ENCODE results near the gene DENND1B. TPM values are rescaled to one million over a fixed set of nuclear protein-coding genes. Genes with fewer than 3 reads are reported as not detected.
A peak's percentile ranks its signal among the peaks of the same experiment; 100 is the strongest.

DENND1B gene
- total RNA-seq, 1 donor from 2014 or later = 10.2 TPM

DNA sequence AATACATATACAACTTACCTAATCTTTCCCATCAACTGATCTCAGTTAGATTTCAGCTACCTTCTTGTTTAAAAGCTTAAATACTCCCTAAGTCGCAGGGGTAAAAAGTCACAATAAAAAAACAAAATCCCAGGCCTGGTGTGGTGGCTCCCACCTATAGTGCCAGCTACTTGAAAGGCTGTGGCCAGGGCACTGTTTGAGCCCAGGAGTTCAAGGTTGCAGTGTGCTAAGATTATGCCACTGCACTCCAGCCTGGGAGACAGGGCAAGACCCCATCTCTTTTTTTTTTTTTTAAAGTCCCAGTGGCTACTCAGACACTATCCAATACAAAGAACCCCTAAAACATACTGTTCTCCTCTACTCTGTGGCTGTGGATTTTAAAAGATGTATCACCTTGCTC, 228.3 kb downstream of the DENND1B start:
- no peaks in the 10 kb centered on the region for H3K9me3 Mint-ChIP-seq (ENCODE audit: unreplicated experiment)
- H3K27me3 Mint-ChIP-seq (ENCODE audit: unreplicated experiment) = no peaks in the 10 kb centered on the region
- TF ChIP-seq, protein P1, sequence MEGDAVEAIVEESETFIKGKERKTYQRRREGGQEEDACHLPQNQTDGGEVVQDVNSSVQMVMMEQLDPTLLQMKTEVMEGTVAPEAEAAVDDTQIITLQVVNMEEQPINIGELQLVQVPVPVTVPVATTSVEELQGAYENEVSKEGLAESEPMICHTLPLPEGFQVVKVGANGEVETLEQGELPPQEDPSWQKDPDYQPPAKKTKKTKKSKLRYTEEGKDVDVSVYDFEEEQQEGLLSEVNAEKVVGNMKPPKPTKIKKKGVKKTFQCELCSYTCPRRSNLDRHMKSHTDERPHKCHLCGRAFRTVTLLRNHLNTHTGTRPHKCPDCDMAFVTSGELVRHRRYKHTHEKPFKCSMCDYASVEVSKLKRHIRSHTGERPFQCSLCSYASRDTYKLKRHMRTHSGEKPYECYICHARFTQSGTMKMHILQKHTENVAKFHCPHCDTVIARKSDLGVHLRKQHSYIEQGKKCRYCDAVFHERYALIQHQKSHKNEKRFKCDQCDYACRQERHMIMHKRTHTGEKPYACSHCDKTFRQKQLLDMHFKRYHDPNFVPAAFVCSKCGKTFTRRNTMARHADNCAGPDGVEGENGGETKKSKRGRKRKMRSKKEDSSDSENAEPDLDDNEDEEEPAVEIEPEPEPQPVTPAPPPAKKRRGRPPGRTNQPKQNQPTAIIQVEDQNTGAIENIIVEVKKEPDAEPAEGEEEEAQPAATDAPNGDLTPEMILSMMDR (IDR thresholded peaks at IDR 0.05) = no peak
- no peak overlapping the region for H3K27ac Mint-ChIP-seq (ENCODE audit: unreplicated experiment)
- no peaks in the 10 kb centered on the region for H3K4me1 Mint-ChIP-seq (ENCODE audit: unreplicated experiment)
- no peak overlapping the region for H3K4me3 Mint-ChIP-seq (ENCODE audit: unreplicated experiment)
- H3K36me3 Mint-ChIP-seq (ENCODE audit: unreplicated experiment) = peaks cover 5% of the 10 kb centered on the region
- DNase-seq (ENCODE audit: extremely low spot score, unreplicated experiment) = no peak

DNA sequence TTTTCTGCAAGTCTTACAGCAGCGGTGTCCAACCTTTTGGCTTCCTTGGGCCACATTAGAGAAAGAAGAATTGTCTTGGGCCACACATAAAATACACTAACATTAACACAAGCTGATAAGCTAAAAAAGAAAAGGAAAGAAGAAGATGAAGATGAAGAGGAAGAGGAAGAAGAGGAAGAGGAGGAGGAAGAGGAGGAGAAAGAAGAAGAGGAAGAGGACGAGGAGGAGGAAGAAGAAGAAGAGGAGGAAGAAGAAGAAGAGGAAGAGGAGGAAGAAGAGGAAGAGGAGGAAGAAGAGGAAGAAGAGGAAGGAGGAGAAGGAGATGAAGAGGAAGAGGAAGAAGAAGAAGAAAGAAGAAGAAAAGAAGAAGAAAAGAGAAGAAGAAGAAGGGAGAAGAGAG, 230.7 kb downstream of the DENND1B start:
- Mint-ChIP-seq H3K9me3 (ENCODE audit: unreplicated experiment) (no peaks in the 10 kb centered on the region), H3K27ac (ENCODE audit: unreplicated experiment) (no peak overlapping the region), H3K27me3 (ENCODE audit: unreplicated experiment) (no peaks in the 10 kb centered on the region), H3K4me1 (ENCODE audit: unreplicated experiment) (peaks cover 6% of the 10 kb centered on the region), H3K4me3 (ENCODE audit: unreplicated experiment) (no peak overlapping the region), H3K36me3 (ENCODE audit: unreplicated experiment) (peaks cover 5% of the 10 kb centered on the region)
- DNase-seq (ENCODE audit: extremely low spot score, unreplicated experiment) = no peak
- TF ChIP-seq, protein P1 (IDR thresholded peaks at IDR 0.05) = no peak

DNA sequence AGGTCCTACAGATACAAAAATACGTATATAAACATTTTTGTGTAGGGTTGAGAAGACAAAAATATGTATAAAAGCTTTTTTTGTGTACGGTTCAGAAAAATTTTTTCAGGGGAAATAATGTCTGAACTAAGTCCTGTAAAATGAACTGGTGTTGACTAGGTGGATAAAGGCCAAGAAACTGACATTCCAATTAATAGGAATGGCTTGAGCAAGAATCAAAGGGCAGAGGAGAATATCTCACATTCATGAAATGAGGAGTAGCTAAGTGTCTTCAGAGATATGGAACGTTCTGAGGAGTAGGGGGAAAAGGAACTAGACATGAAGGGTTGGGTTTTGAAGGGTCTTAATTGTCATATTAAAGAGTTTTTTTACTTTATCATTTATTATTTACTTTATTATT, 231.2 kb downstream of the DENND1B start:
- H3K4me1 Mint-ChIP-seq (ENCODE audit: unreplicated experiment) = peaks cover 6% of the 10 kb centered on the region

DNA sequence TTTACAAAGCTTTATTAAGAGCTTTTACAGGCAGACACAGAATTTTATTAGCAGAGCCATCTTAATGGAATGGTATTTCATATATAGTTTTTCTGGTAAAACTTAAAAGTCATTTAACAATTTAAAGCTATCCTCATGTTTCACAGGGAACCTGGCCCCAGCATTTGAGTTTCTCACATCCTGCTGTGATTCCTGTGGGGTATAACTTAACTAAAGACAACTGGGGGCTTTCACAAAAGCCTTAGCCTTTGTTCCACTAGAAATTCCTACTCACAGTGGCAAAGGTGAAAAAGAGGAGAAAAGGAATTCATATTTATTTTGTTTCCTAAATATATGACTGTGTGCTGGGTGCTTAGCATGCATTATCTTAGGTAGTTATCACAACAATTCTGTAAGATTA, 233.9 kb downstream of the DENND1B start:
- Mint-ChIP-seq H3K4me3 (ENCODE audit: unreplicated experiment) (no peak overlapping the region), H3K36me3 (ENCODE audit: unreplicated experiment) (peaks cover 5% of the 10 kb centered on the region), H3K27ac (ENCODE audit: unreplicated experiment) (no peak overlapping the region), H3K9me3 (ENCODE audit: unreplicated experiment) (no peaks in the 10 kb centered on the region), H3K4me1 (ENCODE audit: unreplicated experiment) (peaks cover 6% of the 10 kb centered on the region), H3K27me3 (ENCODE audit: unreplicated experiment) (no peaks in the 10 kb centered on the region)
- TF ChIP-seq, protein P1 (IDR thresholded peaks at IDR 0.05) = no peak
- no peak for DNase-seq (ENCODE audit: extremely low spot score, unreplicated experiment)

More for the DNA sequence above, 231.2 kb downstream of the DENND1B start:
- DNase-seq (ENCODE audit: extremely low spot score, unreplicated experiment) = no peak
- H3K27me3 Mint-ChIP-seq (ENCODE audit: unreplicated experiment) = no peaks in the 10 kb centered on the region
- no peak overlapping the region for H3K27ac Mint-ChIP-seq (ENCODE audit: unreplicated experiment)
- peaks cover 5% of the 10 kb centered on the region for H3K36me3 Mint-ChIP-seq (ENCODE audit: unreplicated experiment)
- no peak overlapping the region for H3K4me3 Mint-ChIP-seq (ENCODE audit: unreplicated experiment)
- no peaks in the 10 kb centered on the region for H3K9me3 Mint-ChIP-seq (ENCODE audit: unreplicated experiment)
- TF ChIP-seq, protein P1 (IDR thresholded peaks at IDR 0.05) = no peak

GRCh38 chr1:197526736-197527371, 248.4 kb downstream of the DENND1B start:
- DNase-seq (ENCODE audit: extremely low spot score, unreplicated experiment) = no peak
- no peaks in the 10 kb centered on the region for H3K36me3 Mint-ChIP-seq (ENCODE audit: unreplicated experiment)
- H3K4me1 Mint-ChIP-seq (ENCODE audit: unreplicated experiment) = no peaks in the 10 kb centered on the region
- no peaks in the 10 kb centered on the region for H3K9me3 Mint-ChIP-seq (ENCODE audit: unreplicated experiment)
- H3K4me3 Mint-ChIP-seq (ENCODE audit: unreplicated experiment) = no peak overlapping the region
- TF ChIP-seq, protein P1 (IDR thresholded peaks at IDR 0.05) = peak; percentile 65
- no peak overlapping the region for H3K27ac Mint-ChIP-seq (ENCODE audit: unreplicated experiment)
- H3K27me3 Mint-ChIP-seq (ENCODE audit: unreplicated experiment) = no peaks in the 10 kb centered on the region
